HEK293 (cell line): ENCODE measurements around the gene LRCH1.

Experiments used
- CTCF ChIA-PET: fragments of 350-600 bp; formaldehyde crosslinking; extraction: SDS; loops from one replicate; lab custom pipeline; 2021; ENCODE audit warnings: antibody characterized with exemption; lab: Yijun Ruan, JAX
- POLR2A ChIA-PET: fragments of 300-600 bp; formaldehyde crosslinking; extraction: SDS; loops from one replicate; lab custom pipeline; 2020; ENCODE audit warnings: antibody characterized with exemption, inconsistent platforms; lab: Yijun Ruan, JAX
- H3K27ac ChIP-seq: fragments of 200-500 bp; sonication (Bioruptor generic); 2 replicates; pipeline ENCODE4 v1.5.1; 2014; ENCODE audit warnings: low read depth, low read length, control low read depth, inconsistent platforms; ENCODE audit errors: extremely low read depth
- H3K36me3 ChIP-seq, 2 experiments: fragments of 200-500 bp in 1 of 2; sonication (Bioruptor generic) in 1 of 2; 1 replicate in 1 of 2; 2 replicates in 1 of 2; pipeline ENCODE4 v1.5.1; 2014 to 2017; ENCODE audit warnings: inconsistent platforms in 2 of 2, low read length in 2 of 2; ENCODE audit not compliant: control insufficient read depth in 2 of 2, insufficient read depth in 1 of 2
- H3K4me1 ChIP-seq: fragments of 200-500 bp; sonication (Bioruptor generic); 2 replicates; pipeline ENCODE4 v1.5.1; 2014; ENCODE audit warnings: mild to moderate bottlenecking, low read length, inconsistent platforms; ENCODE audit not compliant: control insufficient read depth, insufficient read depth
- H3K4me3 ChIP-seq: 2 replicates; pipeline ENCODE4 v1.5.1; 2011; ENCODE audit warnings: low read depth, mild to moderate bottlenecking, control low read depth, low read length, moderate library complexity
- H3K9me3 ChIP-seq: fragments of 200-500 bp; sonication (Bioruptor generic); 2 replicates; pipeline ENCODE4 v1.5.1; 2014; ENCODE audit warnings: low read depth, low read length, inconsistent platforms; ENCODE audit not compliant: control insufficient read depth, insufficient read depth
- ATF2 ChIP-seq: fragments of 450-650 bp; formaldehyde crosslinking; IDR thresholded peaks from 2 replicates; pipeline ENCODE4 v1.5.1; 2016; ENCODE audit warnings: missing biosample characterization, missing genetic modification characterization, low read depth
- BCL11A ChIP-seq: fragments of 450-650 bp; formaldehyde crosslinking; IDR thresholded peaks from 2 replicates; pipeline ENCODE4 v1.5.1; 2016; ENCODE audit warnings: low read depth, missing biosample characterization, missing genetic modification characterization
- EGR2 ChIP-seq: fragments of 450-650 bp; formaldehyde crosslinking; IDR thresholded peaks from 2 replicates; pipeline ENCODE4 v1.5.1; 2016; ENCODE audit warnings: low read depth, missing biosample characterization, missing genetic modification characterization
- KLF16 ChIP-seq: fragments of 450-650 bp; formaldehyde crosslinking; IDR thresholded peaks from 2 replicates; pipeline ENCODE4 v1.5.1; 2017; ENCODE audit warnings: missing biosample characterization, missing genetic modification characterization
- REPIN1 ChIP-seq: fragments of 450-650 bp; formaldehyde crosslinking; IDR thresholded peaks from 2 replicates; pipeline ENCODE4 v1.5.1; 2017; ENCODE audit warnings: missing biosample characterization, missing genetic modification characterization, low read depth
- SCRT2 ChIP-seq: fragments of 450-650 bp; formaldehyde crosslinking; IDR thresholded peaks from 2 replicates; pipeline ENCODE4 v1.5.1; 2016; ENCODE audit warnings: missing biosample characterization, missing genetic modification characterization
- ZBTB10 ChIP-seq: fragments of 450-650 bp; formaldehyde crosslinking; IDR thresholded peaks from 2 replicates; pipeline ENCODE4 v1.5.1; 2016; ENCODE audit warnings: missing biosample characterization, missing genetic modification characterization
- ZBTB20 ChIP-seq: fragments of 450-650 bp; formaldehyde crosslinking; IDR thresholded peaks from 2 replicates; pipeline ENCODE4 v1.5.1; 2016; ENCODE audit warnings: missing biosample characterization, missing genetic modification characterization
- ZNF138 ChIP-seq: fragments of 450-650 bp; formaldehyde crosslinking; IDR thresholded peaks from 2 replicates; pipeline ENCODE4 v1.5.1; 2016; ENCODE audit warnings: missing biosample characterization, missing genetic modification characterization, borderline replicate concordance
- ZNF146 ChIP-seq: fragments of 450-650 bp; formaldehyde crosslinking; IDR thresholded peaks from 2 replicates; pipeline ENCODE4 v1.5.1; 2016; ENCODE audit warnings: missing biosample characterization, missing genetic modification characterization
- ZNF16 ChIP-seq: fragments of 450-650 bp; formaldehyde crosslinking; IDR thresholded peaks from 2 replicates; pipeline ENCODE4 v1.5.1; 2016; ENCODE audit warnings: low read depth, missing biosample characterization, missing genetic modification characterization
- ZNF514 ChIP-seq: fragments of 450-650 bp; formaldehyde crosslinking; IDR thresholded peaks from 2 replicates; pipeline ENCODE4 v1.5.1; 2016; ENCODE audit warnings: missing biosample characterization, missing genetic modification characterization
- ZNF529 ChIP-seq: fragments of 450-650 bp; formaldehyde crosslinking; IDR thresholded peaks from 2 replicates; pipeline ENCODE4 v1.5.1; 2017; ENCODE audit warnings: missing genetic modification characterization, missing biosample characterization; ENCODE audit not compliant: insufficient replicate concordance
- ZNF561 ChIP-seq: fragments of 450-650 bp; IDR thresholded peaks from 2 replicates; pipeline ENCODE4 v1.5.1; 2018; ENCODE audit warnings: missing biosample characterization, missing genetic modification characterization, borderline replicate concordance
- ZNF580 ChIP-seq: fragments of 450-650 bp; formaldehyde crosslinking; IDR thresholded peaks from 2 replicates; pipeline ENCODE4 v1.5.1; 2016; ENCODE audit warnings: missing biosample characterization, missing genetic modification characterization
- ZNF629 ChIP-seq: fragments of 450-650 bp; formaldehyde crosslinking; IDR thresholded peaks from 2 replicates; pipeline ENCODE4 v1.5.1; 2017; ENCODE audit warnings: missing biosample characterization, missing genetic modification characterization
- ZNF658 ChIP-seq: fragments of 450-650 bp; formaldehyde crosslinking; IDR thresholded peaks from 2 replicates; pipeline ENCODE4; 2016; ENCODE audit warnings: missing biosample characterization, missing genetic modification characterization
- ZNF660 ChIP-seq: fragments of 450-650 bp; IDR thresholded peaks from 2 replicates; pipeline ENCODE4 v1.5.1; 2018; ENCODE audit warnings: missing biosample characterization, mild to moderate bottlenecking, missing genetic modification characterization
- ZNF768 ChIP-seq: fragments of 450-650 bp; formaldehyde crosslinking; IDR thresholded peaks from 2 replicates; pipeline ENCODE4 v1.5.1; 2018; ENCODE audit warnings: missing biosample characterization, mild to moderate bottlenecking, missing genetic modification characterization
- ZNF837 ChIP-seq: fragments of 450-650 bp; formaldehyde crosslinking; IDR thresholded peaks from 2 replicates; pipeline ENCODE4 v1.5.1; 2016; ENCODE audit warnings: missing biosample characterization, missing genetic modification characterization

The LRCH1 gene

GRCh38 chr13:46641274-46642081 lies 88.5 kb downstream of the LRCH1 start:
- TF ChIP-seq ZBTB10 (tag by site-specific recombination) (no peak), ATF2 (no peak), ZNF529 (tag by site-specific recombination) (no peak), ZNF580 (no peak), ZNF768 (no peak), ZNF561 (tag by site-specific recombination) (no peak), REPIN1 (tag by site-specific recombination) (no peak), ZBTB20 (tag by site-specific recombination) (no peak)
- no peak overlapping the region for H3K4me3 ChIP-seq
- H3K9me3 ChIP-seq = no peaks in the 10 kb centered on the region
- H3K4me1 ChIP-seq = peaks cover 15% of the 10 kb centered on the region
- no peak overlapping the region for H3K27ac ChIP-seq
- CTCF ChIA-PET = no interaction called here
- no peaks in the 10 kb centered on the region for H3K36me3 ChIP-seq
- POLR2A ChIA-PET = no interaction called here

GRCh38 chr13:46642254-46642653 lies 89.3 kb downstream of the LRCH1 start:
- POLR2A ChIA-PET = no interaction called here
- H3K36me3 ChIP-seq = no peaks in the 10 kb centered on the region
- no peak overlapping the region for H3K4me3 ChIP-seq
- TF ChIP-seq ZNF629 (tag by site-specific recombination) (no peak), ZNF146 (tag by site-specific recombination) (no peak), BCL11A (no peak), ZNF514 (tag by site-specific recombination) (no peak), KLF16 (tag by site-specific recombination) (no peak), EGR2 (tag by site-specific recombination) (no peak), SCRT2 (tag by site-specific recombination) (no peak), ZNF138 (tag by site-specific recombination) (no peak), ZNF660 (tag by site-specific recombination) (no peak), ZNF658 (tag by site-specific recombination) (no peak), ZNF837 (tag by site-specific recombination) (no peak), ZNF16 (tag by site-specific recombination) (no peak)
- no peak overlapping the region for H3K27ac ChIP-seq
- CTCF ChIA-PET = interaction anchor here (0.6 kb wide), 1 partner anchor 523 kb away, joined by 3 read pairs; no protein-coding TSS in a partner anchor
- H3K4me1 ChIP-seq = peaks cover 15% of the 10 kb centered on the region
- H3K9me3 ChIP-seq = no peaks in the 10 kb centered on the region
